Thymus (tissue), 11 donors: ENCODE measurements around the gene PDE4B. TPM values are rescaled to one million over a fixed set of nuclear protein-coding genes. Genes with fewer than 3 reads are reported as not detected.
A peak's percentile ranks its signal among the peaks of the same experiment; 100 is the strongest.

Experiments
- DNase-seq, 9 donors: peaks; one replicate each; pipeline ENCODE4 v3.0.0-alpha.2; 2013; ENCODE audit warnings: low spot score in 9 of 9, low read depth in 6 of 9, missing footprints in 1 of 9
- H3K27ac ChIP-seq, 2 donors: one replicate each; pipeline ENCODE4 v1.5.1; 2013; ENCODE audit warnings: control low read depth in 1 of 2, low read depth in 1 of 2, low read length in 1 of 2, mild to moderate bottlenecking in 1 of 2, moderate library complexity in 1 of 2
- H3K27me3 ChIP-seq, 2 donors: one replicate each; pipeline ENCODE4 v1.5.1; 2013; ENCODE audit warnings: low read length in 1 of 2; ENCODE audit not compliant: control insufficient read depth in 2 of 2, insufficient read depth in 1 of 2
- H3K36me3 ChIP-seq, 2 donors: one replicate each; pipeline ENCODE4 v1.5.1; 2013; ENCODE audit warnings: low read length in 1 of 2, mild to moderate bottlenecking in 1 of 2, moderate library complexity in 1 of 2; ENCODE audit not compliant: control insufficient read depth in 2 of 2, insufficient read depth in 2 of 2
- H3K4me1 ChIP-seq, 2 donors: one replicate each; pipeline ENCODE4 v1.5.1; 2013; ENCODE audit warnings: low read length in 2 of 2; ENCODE audit not compliant: control insufficient read depth in 2 of 2, insufficient read depth in 2 of 2
- H3K4me3 ChIP-seq, 2 donors: one replicate each; pipeline ENCODE4 v1.5.1; 2013; ENCODE audit warnings: low read length in 2 of 2, control low read depth in 1 of 2, mild to moderate bottlenecking in 1 of 2
- H3K9me3 ChIP-seq, 2 donors: one replicate each; pipeline ENCODE4 v1.5.1; 2013; ENCODE audit warnings: low read length in 1 of 2, mild to moderate bottlenecking in 1 of 2; ENCODE audit not compliant: control insufficient read depth in 2 of 2, insufficient read depth in 1 of 2
- WGBS: extraction: QIAGEN DNeasy Blood & Tissue Kit; methylation state at CpG from one replicate; pipeline ENCODE4 v1.1.7; 2013; 5-methylcytosine and 5-hydroxymethylcytosine counted together
- polyA plus RNA-seq: library from polyadenylated mRNA; stranded (reverse); fragments of 200-250 nt; gene quantifications from one replicate; pipeline ENCODE4 v1.2.3, GENCODE V29; 2013
- total RNA-seq: library from RNA; stranded (reverse); fragments of 120-200 nt; gene quantifications from one replicate; pipeline ENCODE4 v1.2.4, GENCODE V29; 2013
- donor health status: healthy.

The PDE4B gene
- total and polyA plus RNA-seq, 2 donors: 9.9 to 10.9 TPM

- Histone ChIP-seq H3K27me3 (no peaks in the 10 kb centered on the region), H3K27ac (peak overlapping the region in 1 of 2 donors; percentile 79), H3K36me3 (no peaks in the 10 kb centered on the region), H3K9me3 (no peaks in the 10 kb centered on the region), H3K4me3 (no peak overlapping the region), H3K4me1 (peaks cover 6 to 19% of the 10 kb centered on the region in 2 donors)
- peak in 3 of 9 donors; percentile 45 to 80 (median 59) for DNase-seq
- 17% methylated on average over 6 of the region's 6 CpGs for WGBS
Observed at GRCh38 chr1:66350001-66350547, 557.4 kb downstream of the PDE4B start.

- Histone ChIP-seq H3K4me1 (peaks cover 6 to 19% of the 10 kb centered on the region in 2 donors), H3K36me3 (no peaks in the 10 kb centered on the region), H3K9me3 (no peaks in the 10 kb centered on the region), H3K27me3 (no peaks in the 10 kb centered on the region), H3K4me3 (no peak overlapping the region), H3K27ac (peak overlapping the region in 1 of 2 donors; percentile 32)
- DNase-seq: no peak
Observed at GRCh38 chr1:66351478-66351877, 558.8 kb downstream of the PDE4B start.

- H3K9me3 ChIP-seq: no peaks in the 10 kb centered on the region
- H3K27ac ChIP-seq: peak overlapping the region in 1 of 2 donors; percentile 32
- H3K4me1 ChIP-seq: peaks cover 6 to 19% of the 10 kb centered on the region in 2 donors
- no peaks in the 10 kb centered on the region for H3K27me3 ChIP-seq
- WGBS: 91% methylated on average over 3 of the region's 3 CpGs
- no peak overlapping the region for H3K4me3 ChIP-seq
- no peaks in the 10 kb centered on the region for H3K36me3 ChIP-seq
- DNase-seq: peak in 2 of 9 donors; percentile 34 to 57
Observed at GRCh38 chr1:66351913-66352312, 559.2 kb downstream of the PDE4B start.

- H3K36me3 ChIP-seq: no peaks in the 10 kb centered on the region
Observed at GRCh38 chr1:66352792-66353191, 560.1 kb downstream of the PDE4B start.

GRCh38 chr1:66353257-66353656, 560.6 kb downstream of the PDE4B start:
- no peak for DNase-seq
- Histone ChIP-seq H3K4me1 (peaks cover 6 to 19% of the 10 kb centered on the region in 2 donors), H3K27ac (no peak overlapping the region), H3K4me3 (no peak overlapping the region), H3K9me3 (no peaks in the 10 kb centered on the region), H3K36me3 (no peaks in the 10 kb centered on the region), H3K27me3 (no peaks in the 10 kb centered on the region)
- WGBS: 93% methylated on average over 5 of the region's 5 CpGs

More at GRCh38 chr1:66352792-66353191, 560.1 kb downstream of the PDE4B start:
- Histone ChIP-seq H3K4me1 (peaks cover 6 to 19% of the 10 kb centered on the region in 2 donors), H3K27me3 (no peaks in the 10 kb centered on the region), H3K9me3 (no peaks in the 10 kb centered on the region), H3K4me3 (no peak overlapping the region), H3K27ac (no peak overlapping the region)
- WGBS: 97% methylated on average over 2 of the region's 2 CpGs
- DNase-seq: no peak

- Histone ChIP-seq H3K9me3 (no peaks in the 10 kb centered on the region), H3K27me3 (no peaks in the 10 kb centered on the region), H3K36me3 (no peaks in the 10 kb centered on the region), H3K4me1 (peaks cover 6 to 19% of the 10 kb centered on the region in 2 donors), H3K4me3 (no peak overlapping the region), H3K27ac (no peak overlapping the region)
- 90% methylated on average over 5 of the region's 5 CpGs for WGBS
- DNase-seq: no peak
Observed at GRCh38 chr1:66354311-66355201, 561.9 kb downstream of the PDE4B start.

- Histone ChIP-seq H3K27me3 (no peaks in the 10 kb centered on the region), H3K9me3 (no peaks in the 10 kb centered on the region), H3K36me3 (no peaks in the 10 kb centered on the region), H3K27ac (no peak overlapping the region), H3K4me1 (peaks cover 3 to 14% of the 10 kb centered on the region in 2 donors), H3K4me3 (no peak overlapping the region)
- 93% methylated on average over 1 of the region's 1 CpG for WGBS
- DNase-seq: no peak
Observed at GRCh38 chr1:66355756-66356155, 563.1 kb downstream of the PDE4B start.

GRCh38 chr1:66356605-66357004, 563.9 kb downstream of the PDE4B start:
- H3K27ac ChIP-seq: no peak overlapping the region
- WGBS: 89% methylated on average over 2 of the region's 2 CpGs
- peaks cover 3 to 12% of the 10 kb centered on the region in 2 donors for H3K4me1 ChIP-seq

GRCh38 chr1:66357021-66357420, 564.3 kb downstream of the PDE4B start:
- no peak overlapping the region for H3K4me3 ChIP-seq
- no peaks in the 10 kb centered on the region for H3K9me3 ChIP-seq
- H3K27me3 ChIP-seq: no peaks in the 10 kb centered on the region
- no peak for DNase-seq
- 95% methylated on average over 4 of the region's 4 CpGs for WGBS
- no peaks in the 10 kb centered on the region for H3K36me3 ChIP-seq
- no peak overlapping the region for H3K27ac ChIP-seq
- peaks cover 2 to 9% of the 10 kb centered on the region in 2 donors for H3K4me1 ChIP-seq

More at GRCh38 chr1:66356605-66357004, 563.9 kb downstream of the PDE4B start:
- H3K27me3 ChIP-seq: no peaks in the 10 kb centered on the region
- DNase-seq: no peak
- H3K36me3 ChIP-seq: no peaks in the 10 kb centered on the region
- H3K9me3 ChIP-seq: no peaks in the 10 kb centered on the region
- no peak overlapping the region for H3K4me3 ChIP-seq
